K562 (cell line): ENCODE data around the gene TCOF1. TPM values are rescaled to one million over a fixed set of nuclear protein-coding genes. Genes with fewer than 3 reads are reported as not detected.

Experiments used
- ATAC-seq: fragments of 200-7000 bp; cut with Tn5 transposase; 3 replicates; pipeline ENCODE4 v1.9.1; 2020; ENCODE audit warnings: moderate library complexity
- BruUV-seq: library from RNA; stranded (reverse); fragments of 400-500 nt; replicated peaks from 2 replicates; lab custom pipeline; 2021; lab: Mats Ljungman, UMichigan
- CTCF ChIA-PET: fragments of 300-600 bp; formaldehyde crosslinking; extraction: SDS; loops from one replicate; lab custom pipeline; 2021; ENCODE audit warnings: low intra/inter-chr PET ratio; lab: Yijun Ruan, JAX
- POLR2A ChIA-PET: fragments of 300-600, 350-650 bp; sonication (Branson Sonifier 250); formaldehyde crosslinking; extraction: SDS; loops from one replicate; lab custom pipeline; 2021; ENCODE audit warnings: antibody characterized with exemption, inconsistent platforms; lab: Yijun Ruan, JAX
- DNase-seq, 4 experiments: peaks; one replicate each; pipeline versions ENCODE4 v3.0.0 to v3.0.0-alpha.2; 2011 to 2018; ENCODE audit warnings: low spot score in 3 of 4, mixed read lengths in 3 of 4; ENCODE audit errors: extremely low read depth in 1 of 4
- FAIRE-seq: peaks from 2 replicates; lab custom pipeline; 2011; peaks lifted over from hg19 to GRCh38; lab: Jason Lieb, UNC
- H2AFZ ChIP-seq: 2 replicates; pipeline ENCODE4 v1.6.0; 2011; ENCODE audit warnings: low read depth, low read length, control low read depth, inconsistent platforms
- H3K27ac ChIP-seq: fragments of 200-600 bp; 3 replicates; pipeline ENCODE4 v1.8.0; 2011; ENCODE audit warnings: low read depth, mild to moderate bottlenecking, control low read depth, inconsistent platforms, low read length, moderate library complexity, mixed read lengths; ENCODE audit errors: extremely low read depth
- H3K27me3 ChIP-seq, 2 experiments: fragments of 300-600 bp in 1 of 2; 2 replicates in 1 of 2; 3 replicates in 1 of 2; pipeline versions ENCODE4 v1.6.0 to v1.8.0; 2011; ENCODE audit warnings: inconsistent platforms in 2 of 2, low read length in 2 of 2, mild to moderate bottlenecking in 1 of 2, mixed read lengths in 1 of 2, moderate library complexity in 1 of 2; ENCODE audit not compliant: control insufficient read depth in 2 of 2, insufficient read depth in 2 of 2
- H3K36me3 ChIP-seq: fragments of 300-600 bp; 3 replicates; pipeline ENCODE4 v1.8.0; 2011; ENCODE audit warnings: mild to moderate bottlenecking, low read length, inconsistent platforms; ENCODE audit not compliant: control insufficient read depth, insufficient read depth
- H3K4me1 ChIP-seq, 2 experiments: fragments of 200-600 bp in 1 of 2; replicated peaks in 1 of 2; 2 replicates in 1 of 2; 3 replicates in 1 of 2; pipeline versions ENCODE4 v1.5.1 to v1.8.0; 2011; ENCODE audit warnings: inconsistent platforms in 2 of 2, low read length in 2 of 2, mild to moderate bottlenecking in 1 of 2, mixed read lengths in 1 of 2, moderate library complexity in 1 of 2; ENCODE audit not compliant: control insufficient read depth in 2 of 2, insufficient read depth in 2 of 2
- H3K4me2 ChIP-seq: 2 replicates; pipeline ENCODE4 v1.6.1; 2011; ENCODE audit warnings: low read length, control low read depth, inconsistent platforms, mixed read lengths; ENCODE audit not compliant: insufficient read depth
- H3K4me3 ChIP-seq: fragments of 200-600 bp; sonication (generic), shearing (Covaris generic); 2 replicates; pipeline ENCODE4 v1.5.1; 2016; ENCODE audit warnings: control low read depth, inconsistent platforms
- H3K79me2 ChIP-seq: fragments of 200-600 bp; 3 replicates; pipeline ENCODE4 v1.8.0; 2011; ENCODE audit warnings: low read length, inconsistent platforms; ENCODE audit not compliant: control insufficient read depth, insufficient read depth
- H3K9ac ChIP-seq, 2 experiments: 2 replicates each; pipeline versions ENCODE4 v1.6.0 to v1.6.1; 2011; ENCODE audit warnings: low read depth in 2 of 2, low read length in 2 of 2, control low read depth in 1 of 2, inconsistent platforms in 1 of 2, mild to moderate bottlenecking in 1 of 2, mixed read lengths in 1 of 2; ENCODE audit not compliant: insufficient read depth in 1 of 2
- H3K9me1 ChIP-seq: one replicate; pipeline ENCODE4 v1.6.0; 2011; ENCODE audit warnings: inconsistent platforms, mild to moderate bottlenecking, low read length, moderate library complexity; ENCODE audit not compliant: control insufficient read depth, insufficient read depth
- H3K9me3 ChIP-seq: replicated peaks from 2 replicates; pipeline ENCODE4 v1.5.1; 2011; ENCODE audit warnings: low read depth, low read length, inconsistent platforms; ENCODE audit not compliant: control insufficient read depth, insufficient read depth
- H4K20me1 ChIP-seq: replicated peaks from 2 replicates; pipeline ENCODE4 v1.6.1; 2011; ENCODE audit warnings: low read length, inconsistent platforms, mixed read lengths; ENCODE audit not compliant: control insufficient read depth, insufficient read depth
- BRF2 ChIP-seq: IDR thresholded peaks from 3 replicates; pipeline ENCODE4 v1.6.1; 2011; ENCODE audit warnings: borderline replicate concordance, mild to moderate bottlenecking; ENCODE audit not compliant: insufficient read length, insufficient read depth
- CBX2 ChIP-seq: fragments of 200-600 bp; sonication (generic); IDR thresholded peaks from one replicate; pipeline ENCODE4 v1.6.1; 2012; ENCODE audit warnings: mild to moderate bottlenecking, low read length, inconsistent platforms; ENCODE audit not compliant: insufficient read depth, poor library complexity, severe bottlenecking
- CREB5 ChIP-seq: fragments of 250-450 bp; sonication (Bioruptor Pico); IDR thresholded peaks from 2 replicates; pipeline ENCODE4 v1.5.0; 2020; ENCODE audit warnings: mild to moderate bottlenecking
- ELF4 ChIP-seq: fragments of 450-650 bp; formaldehyde crosslinking; IDR thresholded peaks from 2 replicates; pipeline ENCODE4 v1.4.0; 2022; ENCODE audit warnings: missing genetic modification characterization
- MTF1 ChIP-seq: fragments of 250-450 bp; sonication (Bioruptor Pico); IDR thresholded peaks from 2 replicates; pipeline ENCODE4 v1.9.0; 2021; ENCODE audit warnings: moderate library complexity, mild to moderate bottlenecking, inconsistent platforms, borderline replicate concordance
- NCOA4 ChIP-seq: fragments of 450-650 bp; IDR thresholded peaks from 2 replicates; pipeline ENCODE4 v1.6.1; 2018; ENCODE audit warnings: mild to moderate bottlenecking; ENCODE audit not compliant: partially characterized antibody
- PRDM10 ChIP-seq: fragments of 450-650 bp; IDR thresholded peaks from 2 replicates; pipeline ENCODE4 v1.6.1; 2018; ENCODE audit not compliant: partially characterized antibody
- SRSF7 ChIP-seq: fragments of 200-400 bp; formaldehyde crosslinking; optimal IDR thresholded peaks from 2 replicates; pipeline ENCODE3; 2017; ENCODE audit warnings: mild to moderate bottlenecking, low read depth, low read length
- XRCC3 ChIP-seq: fragments of 450-650 bp; IDR thresholded peaks from 2 replicates; pipeline ENCODE4 v1.6.1; 2017; ENCODE audit warnings: mild to moderate bottlenecking, moderate library complexity
- ZC3H11A ChIP-seq: IDR thresholded peaks from 2 replicates; pipeline ENCODE4 v1.6.1; 2012; ENCODE audit warnings: low read depth, low read length, improper control_type of control experiment
- ZNF124 ChIP-seq: sonication (generic); formaldehyde crosslinking; IDR thresholded peaks from 2 replicates; pipeline ENCODE4 v1.8.1; 2022; ENCODE audit warnings: missing genetic modification reagents
- ZNF174 ChIP-seq: fragments of 250-450 bp; sonication (Bioruptor Pico); IDR thresholded peaks from 2 replicates; pipeline ENCODE4 v1.4.0; 2020; ENCODE audit warnings: mild to moderate bottlenecking
- ZNF384 ChIP-seq: IDR thresholded peaks from 2 replicates; pipeline ENCODE4 v1.6.1; 2012; ENCODE audit warnings: low read depth, low read length, improper control_type of control experiment
- WGBS: fragments of 100-300 bp; shearing (Covaris generic); methylation state at CpG from one replicate; pipeline ENCODE4 v1.1.6; 2016; ENCODE audit warnings: low coverage, mixed read lengths; ENCODE audit not compliant: insufficient coverage; ENCODE audit errors: missing lambda C conversion rate; 5-methylcytosine and 5-hydroxymethylcytosine counted together
- in situ Hi-C: fragments of 300-500 bp; cut with MboI; formaldehyde crosslinking; loops from 4 replicates; pipeline ENCODE4 v1.15.0; 2018; ENCODE audit warnings: inconsistent platforms, mixed read lengths
- intact Hi-C: fragments of 100-400 bp; cut with micrococcal nuclease; formaldehyde crosslinking; loops from 2 replicates; pipeline ENCODE4 v1.14.2; 2022
- polyA plus RNA-seq, 8 experiments: library from polyadenylated mRNA; depleted of rRNA in 4 of 8; stranded (reverse) in 5 of 8; unstranded in 3 of 8; fragments of >200 nt; fragmentation: Nextera tagmentation in 2 of 8; fragmentation: Illumina TruSeq in 1 of 8; extraction: Ambion mirVana in 2 of 8; extraction: Trizol in 1 of 8; gene quantifications; 2 replicates each; pipeline versions ENCODE4 v1.2.1 to v1.2.3, GENCODE V29; 2011 to 2014; ENCODE audit warnings: inconsistent platforms in 1 of 8, missing spikeins in 1 of 8
- total RNA-seq, 7 experiments: library from RNA; depleted of rRNA in 6 of 7; stranded (reverse); fragments of >200 nt in 6 of 7; fragmentation: Illumina TruSeq in 2 of 7; extraction: Trizol in 2 of 7; gene quantifications; 2 replicates each; pipeline versions ENCODE4 v1.2.1 to v1.2.3, GENCODE V29; 2011 to 2021; ENCODE audit warnings: low replicate concordance in 1 of 7

Gene TCOF1
- total and polyA plus RNA-seq, 9 of the 15 experiments (the other 6 are each of a cell fraction or from before 2014, with no cell fraction given), result 9.8 to 134 (median 61.7) TPM

- no TSS peak for BruUV-seq
- Histone ChIP-seq H3K27me3 (no peaks in the 10 kb centered on the region), H3K4me2 (no peak overlapping the region), H3K4me3 (no peak overlapping the region), H3K9me3 (no peaks in the 10 kb centered on the region), H2AFZ (no peak overlapping the region), H3K27ac (no peak overlapping the region), H3K9ac (no peak overlapping the region), H3K4me1 (no peaks in the 10 kb centered on the region), H4K20me1 (no peaks in the 10 kb centered on the region), H3K79me2 (no peaks in the 10 kb centered on the region), H3K9me1 (peaks cover 2% of the 10 kb centered on the region), H3K36me3 (peaks cover 94% of the 10 kb centered on the region; the same call in 2 of the 3 replicates)
- intact Hi-C loops, result no loop called here
- WGBS, result 95% methylated on average over 4 of the region's 4 CpGs
- CTCF ChIA-PET, result no interaction called here
- POLR2A ChIA-PET, result interaction anchor here (1.1 kb wide), 1 partner anchor 11 kb away, joined by 3 read pairs; no protein-coding TSS in a partner anchor
- in situ Hi-C loops, result no loop called here
- no peak for TF ChIP-seq ELF4 (CRISPR knock-in tag)
- TF ChIP-seq SRSF7, result no peak
- no peak for TF ChIP-seq ZNF124 (CRISPR knock-in tag)
- TF ChIP-seq MTF1 (CRISPR knock-in tag), result no peak
- TF ChIP-seq ZNF174 (CRISPR knock-in tag), result no peak
- no peak for TF ChIP-seq BRF2
- TF ChIP-seq XRCC3, result no peak
- TF ChIP-seq NCOA4, result no peak
- TF ChIP-seq CBX2, result no peak
- TF ChIP-seq CREB5 (CRISPR knock-in tag), result no peak
- TF ChIP-seq ZC3H11A, result no peak
- no peak for TF ChIP-seq ZNF384
- no peak for TF ChIP-seq PRDM10
- DNase-seq, result no peak
- no peak for ATAC-seq
- no peak for FAIRE-seq
Measured at GRCh38 chr5:150368526-150368925, 11.0 kb downstream of the TCOF1 start.
